ENCODE results near the gene CLNK.

The CLNK gene

DNA sequence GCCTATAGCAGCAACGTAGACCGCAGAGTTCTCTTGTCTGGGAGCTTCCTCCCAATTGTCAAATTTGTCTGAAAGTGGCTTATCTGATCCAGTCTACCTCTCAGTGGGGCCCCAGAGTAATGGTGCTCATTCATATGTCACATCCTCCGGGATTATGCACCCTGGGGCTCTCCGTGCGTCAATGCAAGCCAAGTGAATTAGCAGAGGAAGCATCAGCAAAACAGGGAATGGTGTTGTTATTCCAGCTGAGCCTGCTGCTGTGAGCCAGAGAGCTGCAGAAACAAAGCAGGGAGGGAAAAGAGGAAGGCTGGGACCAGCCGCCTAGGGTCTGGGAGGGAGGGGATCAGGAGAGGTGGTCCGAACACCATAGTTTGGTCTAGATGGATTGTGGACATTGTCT is 95.2 kb downstream of the CLNK start:
- TF ChIP-seq CTCF (conservative IDR thresholded peaks at IDR 0.05): no peak
- no peak overlapping the region for H3K27ac ChIP-seq

DNA sequence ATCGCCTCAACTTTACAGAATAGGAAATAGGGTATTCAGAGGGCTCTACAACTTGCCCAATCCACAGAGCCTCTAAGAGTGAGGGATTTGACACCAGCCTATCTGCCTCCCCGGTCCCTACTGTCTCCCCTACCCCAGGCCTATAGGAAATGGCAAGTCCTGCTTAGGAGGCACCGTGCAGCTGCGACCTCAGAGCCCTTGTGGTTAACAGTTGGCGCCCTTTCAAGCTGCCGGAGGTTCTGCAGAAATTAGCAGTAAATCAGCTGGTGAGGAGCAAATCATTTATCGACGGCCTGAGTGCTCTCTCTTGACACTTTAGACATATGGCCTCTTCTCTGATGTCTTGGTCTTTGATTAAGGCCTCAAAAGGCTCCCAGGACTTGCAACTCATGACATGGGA is 96.9 kb downstream of the CLNK start:
- TF ChIP-seq CTCF (conservative IDR thresholded peaks at IDR 0.05): no peak
- no peak overlapping the region for H3K27ac ChIP-seq

GRCh38 chr4:10587296-10587695 is 97.3 kb downstream of the CLNK start:
- TF ChIP-seq CTCF (conservative IDR thresholded peaks at IDR 0.05): no peak

DNA sequence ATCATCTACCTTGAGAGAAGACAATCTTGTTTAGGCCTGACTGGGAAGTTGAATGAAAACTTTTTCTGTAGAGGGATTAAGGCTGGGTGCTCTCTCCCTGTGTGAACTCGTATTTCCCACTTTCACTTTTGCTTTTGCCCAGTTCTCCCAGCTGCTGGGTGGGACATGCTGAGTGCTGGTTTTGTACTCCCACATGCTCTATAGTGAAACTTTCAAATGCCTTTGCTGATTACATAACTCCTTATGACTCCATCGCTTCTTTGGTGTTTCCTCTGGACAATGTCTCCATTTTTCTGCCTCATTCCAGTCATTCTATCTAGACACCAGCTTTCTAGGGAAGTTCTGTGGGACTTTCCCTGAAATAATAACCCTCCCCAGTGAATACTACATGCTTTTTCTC is 100.5 kb downstream of the CLNK start:
- peak overlapping the region; percentile 10; the same call in 1 of the 2 replicates for H3K27ac ChIP-seq
- TF ChIP-seq CTCF (conservative IDR thresholded peaks at IDR 0.05): no peak

More at GRCh38 chr4:10587296-10587695, 97.3 kb downstream of the CLNK start:
- H3K27ac ChIP-seq: no peak overlapping the region

DNA sequence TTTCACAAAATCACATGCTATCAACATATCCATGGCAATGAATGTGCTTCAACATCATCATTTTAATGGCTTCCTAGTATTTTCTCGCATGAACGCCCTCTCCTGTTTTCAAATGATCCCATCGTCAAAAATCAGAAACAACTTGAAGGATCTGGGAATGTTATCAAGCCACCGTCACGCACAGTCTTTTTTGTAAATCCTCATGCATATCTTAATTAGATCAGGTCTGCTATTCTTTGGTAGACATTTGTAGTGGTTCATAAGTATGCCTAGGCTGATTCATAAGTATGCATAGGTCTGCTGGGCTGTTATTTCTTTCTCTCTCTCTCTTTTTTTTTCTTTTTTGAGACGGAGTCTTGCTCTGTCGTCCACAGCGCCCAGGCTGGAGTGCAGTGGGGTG is 101.6 kb downstream of the CLNK start:
- peak overlapping the region; percentile 37; the same call in 1 of the 2 replicates for H3K27ac ChIP-seq
- no peak for TF ChIP-seq CTCF (conservative IDR thresholded peaks at IDR 0.05)

GRCh38 chr4:10582059-10582686 is 102.4 kb downstream of the CLNK start:
- peak; percentile 90 for TF ChIP-seq CTCF (conservative IDR thresholded peaks at IDR 0.05)
- H3K27ac ChIP-seq: peak overlapping the region; percentile 37; the same call in 1 of the 2 replicates

GRCh38 chr4:10581022-10581421 is 103.5 kb downstream of the CLNK start:
- H3K27ac ChIP-seq: no peak overlapping the region
- no peak for TF ChIP-seq CTCF (conservative IDR thresholded peaks at IDR 0.05)

Measured in VCaP (cell line).